ENCODE data around the gene TMEM52. TPM values are rescaled to one million over a fixed set of nuclear protein-coding genes. Genes with fewer than 3 reads are reported as not detected.

Gene TMEM52
- total RNA-seq, 1 donor from 2014 or later = 1.4 TPM

DNA sequence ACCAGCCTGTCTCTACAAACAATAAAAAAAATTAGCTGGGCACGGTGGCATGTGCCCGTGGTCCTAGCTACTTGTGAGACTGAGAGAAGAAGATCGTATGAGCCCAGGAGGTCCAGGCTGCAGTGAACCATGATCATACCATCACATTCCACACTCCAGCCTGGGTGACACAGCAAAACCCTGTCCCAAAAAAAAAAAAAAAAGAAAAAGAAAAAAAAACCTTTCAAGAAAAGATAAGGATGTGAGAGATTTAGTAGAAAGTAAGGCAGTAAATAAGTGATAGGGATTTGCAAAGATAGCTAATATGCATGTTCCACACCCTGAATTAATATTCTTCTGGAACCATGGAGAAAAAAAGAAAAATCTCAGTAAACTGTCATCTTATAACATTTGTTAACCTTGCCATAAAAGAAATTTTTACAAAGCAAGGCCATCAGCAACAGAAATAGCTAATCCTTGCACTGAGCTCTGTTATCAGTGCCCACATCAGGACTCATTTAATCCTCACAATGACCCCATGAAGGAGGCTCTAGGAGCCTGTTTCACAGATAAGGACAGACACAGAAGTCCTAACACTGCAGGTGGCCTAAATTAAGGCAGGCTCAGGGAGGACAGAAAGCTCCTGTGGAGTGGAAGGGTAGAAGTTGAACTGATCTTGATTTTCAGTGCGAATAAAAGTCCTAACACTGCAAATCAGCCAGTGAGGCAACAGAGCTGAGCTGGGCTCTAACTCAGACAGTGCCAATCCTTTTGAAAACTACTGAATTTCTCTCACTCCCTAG is 35.8 kb downstream of the TMEM52 start:
- Histone ChIP-seq H3K9ac (ENCODE audit: low read length) (peak overlapping the region; percentile 56), H3K27me3 (ENCODE audit: insufficient read depth, low read length) (no peaks in the 10 kb centered on the region), H3K36me3 (ENCODE audit: insufficient read depth, low read length) (no peaks in the 10 kb centered on the region), H3K9me3 (ENCODE audit: insufficient read depth, low read depth, low read length) (no peaks in the 10 kb centered on the region), H4K20me1 (ENCODE audit: insufficient read depth, low read length) (peaks cover 96% of the 10 kb centered on the region), H2AFZ (ENCODE audit: low read depth, low read length) (no peak overlapping the region), H3K4me3 (ENCODE audit: insufficient read depth, low read depth, low read length) (no peak overlapping the region), H3K4me2 (ENCODE audit: low read length) (peak overlapping the region; percentile 56), H3K79me2 (ENCODE audit: insufficient read depth, low read length) (peaks cover 100% of the 10 kb centered on the region), H3K27ac (ENCODE audit: low read depth, low read length) (peak overlapping the region; percentile 48), H3K4me1 (ENCODE audit: insufficient read depth, low read length) (peaks cover 30% of the 10 kb centered on the region)
- Mint-ChIP-seq H3K9me3 (ENCODE audit: unreplicated experiment) (no peaks in the 10 kb centered on the region), H3K27ac (ENCODE audit: unreplicated experiment) (peak overlapping the region; percentile 89), H3K36me3 (ENCODE audit: low read depth, unreplicated experiment) (peaks cover 19% of the 10 kb centered on the region), H3K27me3 (ENCODE audit: low read depth, unreplicated experiment) (no peaks in the 10 kb centered on the region), H3K4me1 (ENCODE audit: low read depth, unreplicated experiment) (peaks cover 53% of the 10 kb centered on the region), H3K4me3 (ENCODE audit: unreplicated experiment) (peak overlapping the region; percentile 45)
- no peak for TF ChIP-seq EZH2 (IDR thresholded peaks at IDR 0.05; ENCODE audit: insufficient read depth, low read length)
- TF ChIP-seq, protein P1, sequence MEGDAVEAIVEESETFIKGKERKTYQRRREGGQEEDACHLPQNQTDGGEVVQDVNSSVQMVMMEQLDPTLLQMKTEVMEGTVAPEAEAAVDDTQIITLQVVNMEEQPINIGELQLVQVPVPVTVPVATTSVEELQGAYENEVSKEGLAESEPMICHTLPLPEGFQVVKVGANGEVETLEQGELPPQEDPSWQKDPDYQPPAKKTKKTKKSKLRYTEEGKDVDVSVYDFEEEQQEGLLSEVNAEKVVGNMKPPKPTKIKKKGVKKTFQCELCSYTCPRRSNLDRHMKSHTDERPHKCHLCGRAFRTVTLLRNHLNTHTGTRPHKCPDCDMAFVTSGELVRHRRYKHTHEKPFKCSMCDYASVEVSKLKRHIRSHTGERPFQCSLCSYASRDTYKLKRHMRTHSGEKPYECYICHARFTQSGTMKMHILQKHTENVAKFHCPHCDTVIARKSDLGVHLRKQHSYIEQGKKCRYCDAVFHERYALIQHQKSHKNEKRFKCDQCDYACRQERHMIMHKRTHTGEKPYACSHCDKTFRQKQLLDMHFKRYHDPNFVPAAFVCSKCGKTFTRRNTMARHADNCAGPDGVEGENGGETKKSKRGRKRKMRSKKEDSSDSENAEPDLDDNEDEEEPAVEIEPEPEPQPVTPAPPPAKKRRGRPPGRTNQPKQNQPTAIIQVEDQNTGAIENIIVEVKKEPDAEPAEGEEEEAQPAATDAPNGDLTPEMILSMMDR (IDR thresholded peaks at IDR 0.05; ENCODE audit: insufficient read depth, low read depth, low read length) = no peak
- DNase-seq (ENCODE audit: low read depth) = no peak
- no peak for FAIRE-seq

DNA sequence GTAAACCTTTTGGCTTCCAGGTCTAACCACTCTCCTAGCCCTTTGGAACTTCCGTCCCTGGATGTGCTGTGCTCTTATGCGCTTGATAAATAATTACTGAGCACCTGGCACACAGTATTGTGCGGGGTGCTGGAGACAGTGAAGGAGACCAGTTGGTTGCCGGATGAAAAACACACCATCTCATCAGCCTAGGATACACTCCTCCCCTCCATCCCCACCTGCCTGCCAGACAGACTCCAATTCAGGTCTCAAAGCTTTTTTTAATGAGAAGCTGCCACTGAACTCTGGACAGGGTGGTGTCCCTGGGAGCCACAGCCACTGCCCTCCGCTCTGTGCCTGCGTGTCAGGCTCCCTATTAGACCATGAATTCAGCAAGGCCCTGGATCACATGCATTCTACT is 37.4 kb downstream of the TMEM52 start:
- Histone ChIP-seq H3K36me3 (ENCODE audit: insufficient read depth, low read length) (no peaks in the 10 kb centered on the region), H3K9ac (ENCODE audit: low read length) (no peak overlapping the region), H4K20me1 (ENCODE audit: insufficient read depth, low read length) (peaks cover 96% of the 10 kb centered on the region), H3K9me3 (ENCODE audit: insufficient read depth, low read depth, low read length) (no peaks in the 10 kb centered on the region), H3K4me2 (ENCODE audit: low read length) (no peak overlapping the region), H3K27me3 (ENCODE audit: insufficient read depth, low read length) (no peaks in the 10 kb centered on the region), H3K79me2 (ENCODE audit: insufficient read depth, low read length) (peaks cover 100% of the 10 kb centered on the region), H3K4me1 (ENCODE audit: insufficient read depth, low read length) (peaks cover 27% of the 10 kb centered on the region), H3K4me3 (ENCODE audit: insufficient read depth, low read depth, low read length) (no peak overlapping the region), H2AFZ (ENCODE audit: low read depth, low read length) (no peak overlapping the region), H3K27ac (ENCODE audit: low read depth, low read length) (no peak overlapping the region)
- no peaks in the 10 kb centered on the region for H3K27me3 Mint-ChIP-seq (ENCODE audit: low read depth, unreplicated experiment)
- no peak overlapping the region for H3K4me3 Mint-ChIP-seq (ENCODE audit: unreplicated experiment)
- no peaks in the 10 kb centered on the region for H3K9me3 Mint-ChIP-seq (ENCODE audit: unreplicated experiment)
- no peak for DNase-seq (ENCODE audit: low read depth)
- H3K27ac Mint-ChIP-seq (ENCODE audit: unreplicated experiment) = no peak overlapping the region
- FAIRE-seq = no peak
- H3K4me1 Mint-ChIP-seq (ENCODE audit: low read depth, unreplicated experiment) = peaks cover 52% of the 10 kb centered on the region
- TF ChIP-seq EZH2 (IDR thresholded peaks at IDR 0.05; ENCODE audit: insufficient read depth, low read length) = no peak
- TF ChIP-seq, protein P1 (IDR thresholded peaks at IDR 0.05; ENCODE audit: insufficient read depth, low read depth, low read length) = no peak
- H3K36me3 Mint-ChIP-seq (ENCODE audit: low read depth, unreplicated experiment) = peaks cover 20% of the 10 kb centered on the region
